GM12878 (cell line): ENCODE data around the gene HSPB7. TPM values are rescaled to one million over a fixed set of nuclear protein-coding genes. Genes with fewer than 3 reads are reported as not detected.

Source experiments
- ATAC-seq: fragments of 200-7000 bp; cut with Tn5 transposase; 3 replicates; pipeline ENCODE4 v1.9.1; 2020; ENCODE audit warnings: mild to moderate bottlenecking, moderate library complexity
- BruUV-seq: library from RNA; stranded (reverse); fragments of 400-500 nt; replicated peaks from 2 replicates; lab custom pipeline; 2021; lab: Mats Ljungman, UMichigan
- CTCF ChIA-PET: fragments of 300-600 bp; sonication (Branson Sonifier 250); formaldehyde crosslinking; extraction: SDS; loops from one replicate; lab custom pipeline; 2021; ENCODE audit warnings: inconsistent platforms; lab: Yijun Ruan, JAX
- POLR2A ChIA-PET: fragments of 350-600 bp; formaldehyde crosslinking; extraction: SDS; loops from one replicate; lab custom pipeline; 2021; ENCODE audit warnings: inconsistent platforms; lab: Charles Lee
- RAD21 ChIA-PET: fragments of 300-600 bp; sonication (Branson Sonifier 250); formaldehyde crosslinking; loops from one replicate; lab custom pipeline; 2023; ENCODE audit warnings: antibody characterized with exemption; ENCODE audit not compliant: unreplicated experiment; lab: Charles Lee
- SMC1A ChIA-PET: fragments of 300-600 bp; sonication (Branson Sonifier 250); formaldehyde crosslinking; loops from one replicate; lab custom pipeline; 2023; ENCODE audit not compliant: unreplicated experiment, uncharacterized antibody; lab: Charles Lee
- DNase-seq: peaks from one replicate; pipeline ENCODE4 v3.0.0-alpha.2; 2011; ENCODE audit warnings: low read depth, low spot score
- FAIRE-seq: peaks from 3 replicates; lab custom pipeline; 2011; peaks lifted over from hg19 to GRCh38; lab: Jason Lieb, UNC
- H2AFZ ChIP-seq: 2 replicates; pipeline ENCODE4 v1.6.0; 2011; ENCODE audit warnings: low read depth, low read length, control low read depth; ENCODE audit not compliant: control insufficient read depth
- H3K27ac ChIP-seq: 2 replicates; pipeline ENCODE4 v1.5.1; 2011; ENCODE audit warnings: control low read depth; ENCODE audit not compliant: control insufficient read depth, insufficient read depth
- H3K27me3 ChIP-seq, 2 experiments: replicated peaks in 1 of 2; 2 replicates each; pipeline versions ENCODE4 v1.6.0 to v1.6.1; 2011; ENCODE audit warnings: low read length in 1 of 2; ENCODE audit not compliant: control insufficient read depth in 2 of 2, insufficient read depth in 2 of 2
- H3K36me3 ChIP-seq, 2 experiments: 2 replicates each; pipeline ENCODE4 v1.5.1; 2011; ENCODE audit warnings: low read length in 1 of 2; ENCODE audit not compliant: control insufficient read depth in 2 of 2, insufficient read depth in 2 of 2
- H3K4me1 ChIP-seq: 2 replicates; pipeline ENCODE4 v1.6.1; 2011; ENCODE audit warnings: mild to moderate bottlenecking, low read length, moderate library complexity, mixed read lengths; ENCODE audit not compliant: control insufficient read depth, insufficient read depth
- H3K4me2 ChIP-seq: 2 replicates; pipeline ENCODE4 v1.6.0; 2011; ENCODE audit warnings: control low read depth; ENCODE audit not compliant: control insufficient read depth, insufficient read depth
- H3K4me3 ChIP-seq: fragments of 200-600 bp; sonication (generic); 2 replicates; pipeline ENCODE4 v1.5.1; 2016
- H3K79me2 ChIP-seq: 2 replicates; pipeline ENCODE4 v1.6.0; 2011; ENCODE audit warnings: low read length; ENCODE audit not compliant: control insufficient read depth, insufficient read depth
- H3K9ac ChIP-seq: 2 replicates; pipeline ENCODE4 v1.8.0; 2011; ENCODE audit warnings: low read length, control low read depth, mixed read lengths; ENCODE audit not compliant: control insufficient read depth, insufficient read depth
- H3K9me3 ChIP-seq: replicated peaks from 3 replicates; pipeline ENCODE4 v1.5.1; 2011; ENCODE audit warnings: mild to moderate bottlenecking, low read length; ENCODE audit not compliant: control insufficient read depth, insufficient read depth
- H4K20me1 ChIP-seq: 2 replicates; pipeline ENCODE4 v1.6.0; 2011; ENCODE audit not compliant: control insufficient read depth, insufficient read depth
- ATF3 ChIP-seq: IDR thresholded peaks from 2 replicates; pipeline ENCODE4 v1.6.1; 2011; ENCODE audit warnings: low read depth, mild to moderate bottlenecking, low read length, moderate library complexity, borderline replicate concordance; ENCODE audit errors: extremely low read depth
- CBX3 ChIP-seq: fragments of 200-600 bp; sonication (generic); IDR thresholded peaks from 2 replicates; pipeline ENCODE4 v1.6.1; 2016; ENCODE audit warnings: low read depth, borderline replicate concordance
- FOXM1 ChIP-seq: IDR thresholded peaks from 2 replicates; pipeline ENCODE4 v1.6.1; 2012; ENCODE audit warnings: low read depth, mild to moderate bottlenecking, inconsistent platforms, low read length, moderate library complexity
- IKZF1 ChIP-seq: fragments of 450-650 bp; conservative IDR thresholded peaks from 2 replicates; pipeline ENCODE4 v1.6.1; 2017; ENCODE audit warnings: antibody characterized with exemption, mild to moderate bottlenecking
- JUNB ChIP-seq: IDR thresholded peaks from 2 replicates; pipeline ENCODE4 v1.6.1; 2016; ENCODE audit warnings: antibody characterized with exemption, mild to moderate bottlenecking
- MAX ChIP-seq: IDR thresholded peaks from 2 replicates; pipeline ENCODE4 v1.6.1; 2012; ENCODE audit warnings: low read depth, low read length, improper control_type of control experiment
- PKNOX1 ChIP-seq: fragments of 450-650 bp; IDR thresholded peaks from 2 replicates; pipeline ENCODE4 v1.6.1; 2016; ENCODE audit warnings: mild to moderate bottlenecking
- POLR2A ChIP-seq: IDR thresholded peaks from 2 replicates; pipeline ENCODE4 v1.6.1; 2011; ENCODE audit warnings: low read depth, mild to moderate bottlenecking, low read length
- SMAD1 ChIP-seq: fragments of 450-650 bp; IDR thresholded peaks from 2 replicates; pipeline ENCODE4 v1.6.1; 2018; ENCODE audit warnings: mild to moderate bottlenecking, low read depth; ENCODE audit not compliant: partially characterized antibody
- SP1 ChIP-seq: IDR thresholded peaks from one replicate; pipeline ENCODE4 v1.6.1; 2011; ENCODE audit warnings: low read depth, low read length
- STAT3 ChIP-seq: IDR thresholded peaks from 2 replicates; pipeline ENCODE4 v1.6.1; 2011; ENCODE audit warnings: low read depth, low read length, improper control_type of control experiment
- TCF12 ChIP-seq: IDR thresholded peaks from 2 replicates; pipeline ENCODE4 v1.6.1; 2011; ENCODE audit warnings: low read depth, mild to moderate bottlenecking, low read length
- ZBTB33 ChIP-seq: fragments of 450-650 bp; IDR thresholded peaks from 2 replicates; pipeline ENCODE4 v1.6.1; 2017; ENCODE audit warnings: mild to moderate bottlenecking
- ZNF384 ChIP-seq: IDR thresholded peaks from 2 replicates; pipeline ENCODE4 v1.6.1; 2012; ENCODE audit warnings: low read depth, mild to moderate bottlenecking, low read length, improper control_type of control experiment, borderline replicate concordance
- WGBS: methylation state at CpG from one replicate; pipeline ENCODE4 v1.1.6; 2016; ENCODE audit warnings: low lambda C conversion rate; ENCODE audit not compliant: insufficient replicate concordance, insufficient coverage; ENCODE audit errors: missing lambda C conversion rate; 5-methylcytosine and 5-hydroxymethylcytosine counted together
- in situ Hi-C: fragments of 300-500 bp; cut with MboI; formaldehyde crosslinking; loops from 9 replicates; pipeline ENCODE4 v1.14.3; 2018; ENCODE audit warnings: mixed read lengths
- intact Hi-C: fragments of 100-400 bp; cut with micrococcal nuclease; formaldehyde crosslinking; loops from one replicate; pipeline ENCODE4 v1.14.2; 2022; ENCODE audit not compliant: unreplicated experiment
- polyA plus RNA-seq, 11 experiments: library from polyadenylated mRNA; depleted of rRNA in 4 of 11; unstranded in 6 of 11; stranded (reverse) in 5 of 11; fragments of >200 nt; fragmentation: Nextera tagmentation in 4 of 11; fragmentation: Illumina TruSeq in 1 of 11; extraction: Ambion mirVana in 4 of 11; extraction: Trizol in 1 of 11; gene quantifications; 1 replicate in 1 of 11; 2 replicates in 10 of 11; pipeline versions ENCODE4 v1.2.1 to v1.2.3, GENCODE V29; 2011 to 2016; ENCODE audit warnings: inconsistent platforms in 2 of 11, missing spikeins in 2 of 11, low read depth in 1 of 11
- total RNA-seq, 4 experiments: library from RNA; depleted of rRNA in 3 of 4; stranded (reverse); fragments of >200 nt in 3 of 4; fragmentation: Illumina TruSeq in 1 of 4; extraction: Trizol in 1 of 4; gene quantifications; 2 replicates each; pipeline versions ENCODE4 v1.2.1 to v1.2.3, GENCODE V29; 2013 to 2021

The HSPB7 gene
- total and polyA plus RNA-seq, 10 of the 15 experiments (the other 5 are each of a cell fraction or from before 2014, with no cell fraction given), result 0.34 TPM; not detected in 9

- H2AFZ ChIP-seq, result no peak overlapping the region
- no peak overlapping the region for H3K4me2 ChIP-seq
- BruUV-seq, result no TSS peak
- no peaks in the 10 kb centered on the region for H3K4me1 ChIP-seq
- H3K36me3 ChIP-seq, result no peaks in the 10 kb centered on the region
- no peak overlapping the region for H3K9ac ChIP-seq
- H3K27ac ChIP-seq, result no peak overlapping the region
- no peak for DNase-seq
- ChIA-PET RAD21 (interaction anchor here (1.3 kb wide), 1 partner anchor 10 kb away, joined by 4 read pairs; no protein-coding TSS in a partner anchor), CTCF (interaction anchor here (6.4 kb wide), 1 partner anchor 14 kb away, joined by 36 read pairs; no protein-coding TSS in a partner anchor), POLR2A (no interaction called here), SMC1A (no interaction called here)
- H3K4me3 ChIP-seq, result no peak overlapping the region
- 37% methylated on average over 11 of the region's 11 CpGs for WGBS
- peaks cover 0 to 2% of the 10 kb centered on the region in 2 experiments; a peak in 2 of 4 replicates for H3K27me3 ChIP-seq
- no peak for FAIRE-seq
- no peak for ATAC-seq
- TF ChIP-seq POLR2A (no peak), PKNOX1 (no peak), ZBTB33 (no peak), STAT3 (no peak), JUNB (no peak), ZNF384 (no peak), CBX3 (no peak), ATF3 (no peak), TCF12 (no peak), SMAD1 (no peak), IKZF1 (no peak), MAX (no peak), SP1 (no peak), FOXM1 (no peak)
- no peaks in the 10 kb centered on the region for H4K20me1 ChIP-seq
- intact Hi-C loops (no loop called here), in situ Hi-C loops (no loop called here)
- no peaks in the 10 kb centered on the region for H3K79me2 ChIP-seq
- H3K9me3 ChIP-seq, result no peaks in the 10 kb centered on the region
Measured at GRCh38 chr1:16022393-16022792, 4.5 kb upstream of the HSPB7 start.
